BLaER1 treated with 17β-estradiol and CSF1 and Interleukin-3, amounts not matched to agents 10 nM and 100 nM (cell line): ENCODE results near the gene PSENEN.

Experiments used
- H3K27ac ChIP-seq, 11 experiments: shearing (Covaris generic); formaldehyde crosslinking; 2 replicates each; pipeline ENCODE4 v1.8.1; 2022
- H3K27me3 ChIP-seq, 11 experiments: shearing (Covaris generic); formaldehyde crosslinking; 2 replicates each; pipeline ENCODE4 v1.8.1; 2022
- H3K36me3 ChIP-seq, 11 experiments: shearing (Covaris generic); formaldehyde crosslinking; 2 replicates each; pipeline ENCODE4 v1.8.1; 2022
- H3K4me1 ChIP-seq, 10 experiments: shearing (Covaris generic); formaldehyde crosslinking; 2 replicates each; pipeline ENCODE4 v1.8.1; 2022
- H3K4me2 ChIP-seq, 11 experiments: shearing (Covaris generic); formaldehyde crosslinking; 2 replicates each; pipeline ENCODE4 v1.8.1; 2022
- H3K4me3 ChIP-seq, 10 experiments: shearing (Covaris generic); formaldehyde crosslinking; 2 replicates each; pipeline ENCODE4 v1.8.1; 2022
- H3K9ac ChIP-seq, 11 experiments: shearing (Covaris generic); formaldehyde crosslinking; 2 replicates each; pipeline ENCODE4 v1.8.1; 2022
- H3K9me3 ChIP-seq, 11 experiments: shearing (Covaris generic); formaldehyde crosslinking; replicated peaks in 1 of 11; 2 replicates each; pipeline ENCODE4 v1.8.1; 2022
- H4K20me1 ChIP-seq, 11 experiments: shearing (Covaris generic); formaldehyde crosslinking; 2 replicates each; pipeline ENCODE4 v1.8.1; 2022
- Cebpa-rat ChIP-seq, 11 experiments: shearing (Covaris generic); IDR thresholded peaks; 2 replicates each; pipeline ENCODE4 v1.8.1; 2022

The PSENEN gene

GRCh38 chr19:35710784-35711723 lies 34.4 kb upstream of the PSENEN start:
- Histone ChIP-seq H3K4me3 (no peak overlapping the region), H4K20me1 (peaks cover 0 to 23% (median 0%) of the 10 kb centered on the region in 11 experiments; a peak in 4 of 22 replicates), H3K36me3 (no peaks in the 10 kb centered on the region), H3K27ac (no peak overlapping the region), H3K9ac (peak overlapping the region in 1 of 11 experiments; percentile 7; a peak in 2 of 22 replicates), H3K4me1 (peaks cover 26 to 59% (median 51%) of the 10 kb centered on the region in 10 experiments), H3K4me2 (peak overlapping the region in 7 of 11 experiments; percentile 15 to 91 (median 63); a peak in 13 of 22 replicates), H3K9me3 (no peaks in the 10 kb centered on the region), H3K27me3 (no peaks in the 10 kb centered on the region)
- no peak for TF ChIP-seq Cebpa-rat (IDR thresholded peaks at IDR 0.05)

GRCh38 chr19:35712567-35713505 lies 32.6 kb upstream of the PSENEN start:
- peak overlapping the region in 3 of 11 experiments; percentile 3 to 40 (median 21); a peak in 1 of 22 replicates for H3K27ac ChIP-seq
- no peak overlapping the region for H3K4me3 ChIP-seq
- peak overlapping the region in 6 of 11 experiments; percentile 1 to 50 (median 32); a peak in 5 of 22 replicates for H3K9ac ChIP-seq
- H3K4me2 ChIP-seq, result peak overlapping the region; percentile 30 to 100 (median 68)
- no peaks in the 10 kb centered on the region for H3K27me3 ChIP-seq
- H3K9me3 ChIP-seq, result no peaks in the 10 kb centered on the region
- H4K20me1 ChIP-seq, result peaks cover 0 to 26% (median 0%) of the 10 kb centered on the region in 11 experiments; a peak in 4 of 22 replicates
- H3K4me1 ChIP-seq, result peaks cover 30 to 63% (median 55%) of the 10 kb centered on the region in 10 experiments
- H3K36me3 ChIP-seq, result no peaks in the 10 kb centered on the region
- no peak for TF ChIP-seq Cebpa-rat (IDR thresholded peaks at IDR 0.05)

- peaks cover under 1 to 29% (median 3%) of the 10 kb centered on the region in 11 experiments; a peak in 17 of 22 replicates for H4K20me1 ChIP-seq
- H3K9me3 ChIP-seq, result no peaks in the 10 kb centered on the region
- no peaks in the 10 kb centered on the region for H3K27me3 ChIP-seq
- H3K36me3 ChIP-seq, result no peaks in the 10 kb centered on the region
- peak overlapping the region in 9 of 11 experiments; percentile 30 to 100 (median 75); a peak in 15 of 22 replicates for H3K4me2 ChIP-seq
- no peak overlapping the region for H3K9ac ChIP-seq
- H3K4me3 ChIP-seq, result no peak overlapping the region
- TF ChIP-seq Cebpa-rat (IDR thresholded peaks at IDR 0.05), result no peak
- H3K4me1 ChIP-seq, result peaks cover 30 to 63% (median 55%) of the 10 kb centered on the region in 10 experiments
- H3K27ac ChIP-seq, result no peak overlapping the region
Measured at GRCh38 chr19:35713506-35713850, 32.0 kb upstream of the PSENEN start.

GRCh38 chr19:35713904-35714495 lies 31.5 kb upstream of the PSENEN start:
- Histone ChIP-seq H3K27me3 (no peaks in the 10 kb centered on the region), H3K4me3 (no peak overlapping the region), H3K9me3 (no peaks in the 10 kb centered on the region), H4K20me1 (peaks cover 6 to 35% (median 8%) of the 10 kb centered on the region in 11 experiments; a peak in 20 of 22 replicates), H3K4me2 (peak overlapping the region in 5 of 11 experiments; percentile 75 to 100 (median 93); a peak in 7 of 22 replicates), H3K4me1 (peaks cover 33 to 65% (median 58%) of the 10 kb centered on the region in 10 experiments), H3K9ac (no peak overlapping the region; a peak in 1 of 22 replicates), H3K36me3 (peaks cover 0 to under 1% (median 0%) of the 10 kb centered on the region in 11 experiments; a peak in 1 of 22 replicates), H3K27ac (no peak overlapping the region)
- TF ChIP-seq Cebpa-rat (IDR thresholded peaks at IDR 0.05), result no peak

GRCh38 chr19:35714601-35715354 lies 30.7 kb upstream of the PSENEN start:
- Histone ChIP-seq H3K4me3 (peak overlapping the region in 2 of 10 experiments; percentile 90 to 92; a peak in 4 of 20 replicates), H3K36me3 (peaks cover 2 to 8% (median 6%) of the 10 kb centered on the region in 11 experiments; a peak in 20 of 22 replicates), H3K27ac (0 out of 22 replicates have a peak overlapping the region, but pooled peaks of 1 of the 11 experiments have one; percentile 93), H4K20me1 (peaks cover 13 to 42% (median 16%) of the 10 kb centered on the region in 11 experiments; a peak in 21 of 22 replicates), H3K4me2 (peak overlapping the region; percentile 91 to 100 (median 98)), H3K9me3 (no peaks in the 10 kb centered on the region), H3K4me1 (peaks cover 41 to 73% (median 66%) of the 10 kb centered on the region in 10 experiments), H3K27me3 (no peaks in the 10 kb centered on the region), H3K9ac (peak overlapping the region in 10 of 11 experiments; percentile 92 to 98 (median 95); a peak in 9 of 22 replicates)
- no peak for TF ChIP-seq Cebpa-rat (IDR thresholded peaks at IDR 0.05)

- Histone ChIP-seq H3K27me3 (no peaks in the 10 kb centered on the region), H3K4me3 (peak overlapping the region; percentile 73 to 98 (median 90)), H3K4me2 (peak overlapping the region; percentile 91 to 100 (median 98)), H3K9ac (peak overlapping the region; percentile 92 to 98 (median 95); a peak in 21 of 22 replicates), H3K9me3 (no peaks in the 10 kb centered on the region), H3K4me1 (peaks cover 41 to 76% (median 69%) of the 10 kb centered on the region in 10 experiments), H3K36me3 (peaks cover 8 to 13% (median 11%) of the 10 kb centered on the region in 11 experiments), H4K20me1 (peaks cover 19 to 49% (median 21%) of the 10 kb centered on the region in 11 experiments; a peak in 21 of 22 replicates), H3K27ac (peak overlapping the region in 7 of 11 experiments; percentile 27 to 95 (median 93); a peak in 7 of 22 replicates)
- TF ChIP-seq Cebpa-rat (IDR thresholded peaks at IDR 0.05), result no peak
Measured at GRCh38 chr19:35715355-35715809, 30.1 kb upstream of the PSENEN start.
